Fibroblast of lung (primary cell): ENCODE measurements around the gene PRRG2. TPM values are rescaled to one million over a fixed set of nuclear protein-coding genes. Genes with fewer than 3 reads are reported as not detected.
"Not testable (repeated sequence)": the region's sequence is repeated elsewhere in the genome, so short reads cannot be mapped to it uniquely, and the experiment has no call there.

Source experiments
- DNase-seq, 2 donors: peaks; one replicate each; pipeline versions ENCODE4 v3.0.0 to v3.0.0-alpha.2; 2010; ENCODE audit warnings: low read depth in 2 of 2
- H2AFZ ChIP-seq: 2 replicates; pipeline ENCODE4 v1.5.1; 2012; ENCODE audit warnings: low read length, control low read depth, inconsistent platforms
- H3K27ac ChIP-seq: 2 replicates; pipeline ENCODE4 v1.5.1; 2011; ENCODE audit warnings: low read length, control low read depth; ENCODE audit not compliant: insufficient read depth
- H3K27me3 ChIP-seq: 2 replicates; pipeline ENCODE4 v1.5.1; 2011; ENCODE audit warnings: mild to moderate bottlenecking, low read length; ENCODE audit not compliant: control insufficient read depth, insufficient read depth
- H3K36me3 ChIP-seq: 2 replicates; pipeline ENCODE4 v1.5.1; 2011; ENCODE audit warnings: low read length; ENCODE audit not compliant: control insufficient read depth, insufficient read depth
- H3K4me1 ChIP-seq: 2 replicates; pipeline ENCODE4 v1.5.1; 2011; ENCODE audit warnings: low read length; ENCODE audit not compliant: control insufficient read depth, insufficient read depth; ENCODE audit errors: extremely low read depth
- H3K4me2 ChIP-seq: 2 replicates; pipeline ENCODE4 v1.5.1; 2011; ENCODE audit warnings: low read length, control low read depth; ENCODE audit not compliant: insufficient read depth; ENCODE audit errors: extremely low read depth
- H3K4me3 ChIP-seq, 4 experiments: fragments of 200-600 bp in 1 of 4; sonication (generic) in 1 of 4; replicated peaks in 1 of 4; 2 replicates each; pipeline ENCODE4 v1.5.1; 2011 to 2016; ENCODE audit warnings: low read length in 4 of 4, low read depth in 3 of 4, mild to moderate bottlenecking in 3 of 4, control low read depth in 2 of 4, inconsistent platforms in 1 of 4, mixed read lengths in 1 of 4; ENCODE audit not compliant: insufficient read depth in 1 of 4; ENCODE audit errors: control extremely low read depth in 1 of 4
- H3K79me2 ChIP-seq: 2 replicates; pipeline ENCODE4 v1.5.1; 2012; ENCODE audit warnings: mild to moderate bottlenecking, low read length, inconsistent platforms; ENCODE audit not compliant: control insufficient read depth, insufficient read depth
- H3K9ac ChIP-seq: 2 replicates; pipeline ENCODE4 v1.5.1; 2011; ENCODE audit warnings: mild to moderate bottlenecking, low read length, control low read depth; ENCODE audit not compliant: insufficient read depth
- H3K9me3 ChIP-seq: 2 replicates; pipeline ENCODE4 v1.5.1; 2012; ENCODE audit warnings: low read depth, low read length; ENCODE audit not compliant: control insufficient read depth, insufficient read depth
- H4K20me1 ChIP-seq: 2 replicates; pipeline ENCODE4 v1.5.1; 2011; ENCODE audit warnings: low read length; ENCODE audit not compliant: control insufficient read depth, insufficient read depth; ENCODE audit errors: extremely low read depth
- EZH2 ChIP-seq: IDR thresholded peaks from 2 replicates; pipeline ENCODE4 v1.5.1; 2012; ENCODE audit warnings: low read length, control low read depth, mild to moderate bottlenecking; ENCODE audit errors: missing control alignments
- polyA plus RNA-seq, 2 donors: library from polyadenylated mRNA; depleted of rRNA in 1 of 2; stranded (reverse) in 1 of 2; unstranded in 1 of 2; fragments of >200 nt; gene quantifications; 2 replicates each; pipeline ENCODE4 v1.2.1, GENCODE V29; 2011 to 2012; ENCODE audit warnings: missing spikeins in 1 of 2
- total RNA-seq: library from RNA; depleted of rRNA; stranded (reverse); fragments of >200 nt; gene quantifications from 2 replicates; pipeline ENCODE4 v1.2.1, GENCODE V29; 2014
- TF ChIP-seq, protein P1 (sequence below), 2 donors: IDR thresholded peaks in 1 of 2; conservative IDR thresholded peaks in 1 of 2; 1 replicate in 1 of 2; 2 replicates in 1 of 2; pipeline ENCODE4 v1.5.1; 2011 to 2012; ENCODE audit warnings: low read length in 2 of 2, control low read depth in 1 of 2, inconsistent platforms in 1 of 2, low read depth in 1 of 2, mild to moderate bottlenecking in 1 of 2

PRRG2 gene
- total and polyA plus RNA-seq, 2 donors (not counting 1 experiment from before 2014, with no cell fraction given): 0.17 TPM; not detected in 1

GRCh38 chr19:49615861-49616260 lies 34.7 kb downstream of the PRRG2 start:
- Histone ChIP-seq H3K36me3 (peaks cover 20% of the 10 kb centered on the region), H3K79me2 (peaks cover 13% of the 10 kb centered on the region), H2AFZ (no peak overlapping the region), H4K20me1 (no peaks in the 10 kb centered on the region), H3K9ac (no peak overlapping the region), H3K27ac (no peak overlapping the region), H3K9me3 (no peaks in the 10 kb centered on the region), H3K27me3 (no peaks in the 10 kb centered on the region), H3K4me1 (peaks cover 15% of the 10 kb centered on the region), H3K4me2 (no peak overlapping the region), H3K4me3 (no peak overlapping the region)
- TF ChIP-seq EZH2: no peak
- TF ChIP-seq, protein P1, sequence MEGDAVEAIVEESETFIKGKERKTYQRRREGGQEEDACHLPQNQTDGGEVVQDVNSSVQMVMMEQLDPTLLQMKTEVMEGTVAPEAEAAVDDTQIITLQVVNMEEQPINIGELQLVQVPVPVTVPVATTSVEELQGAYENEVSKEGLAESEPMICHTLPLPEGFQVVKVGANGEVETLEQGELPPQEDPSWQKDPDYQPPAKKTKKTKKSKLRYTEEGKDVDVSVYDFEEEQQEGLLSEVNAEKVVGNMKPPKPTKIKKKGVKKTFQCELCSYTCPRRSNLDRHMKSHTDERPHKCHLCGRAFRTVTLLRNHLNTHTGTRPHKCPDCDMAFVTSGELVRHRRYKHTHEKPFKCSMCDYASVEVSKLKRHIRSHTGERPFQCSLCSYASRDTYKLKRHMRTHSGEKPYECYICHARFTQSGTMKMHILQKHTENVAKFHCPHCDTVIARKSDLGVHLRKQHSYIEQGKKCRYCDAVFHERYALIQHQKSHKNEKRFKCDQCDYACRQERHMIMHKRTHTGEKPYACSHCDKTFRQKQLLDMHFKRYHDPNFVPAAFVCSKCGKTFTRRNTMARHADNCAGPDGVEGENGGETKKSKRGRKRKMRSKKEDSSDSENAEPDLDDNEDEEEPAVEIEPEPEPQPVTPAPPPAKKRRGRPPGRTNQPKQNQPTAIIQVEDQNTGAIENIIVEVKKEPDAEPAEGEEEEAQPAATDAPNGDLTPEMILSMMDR (conservative IDR thresholded peaks at IDR 0.05 in 1 of 2, IDR thresholded peaks at IDR 0.05 in 1 of 2; ENCODE audit: low read depth in 1 of 2, low read length in 2 of 2): no peak
- no peak for DNase-seq

DNA sequence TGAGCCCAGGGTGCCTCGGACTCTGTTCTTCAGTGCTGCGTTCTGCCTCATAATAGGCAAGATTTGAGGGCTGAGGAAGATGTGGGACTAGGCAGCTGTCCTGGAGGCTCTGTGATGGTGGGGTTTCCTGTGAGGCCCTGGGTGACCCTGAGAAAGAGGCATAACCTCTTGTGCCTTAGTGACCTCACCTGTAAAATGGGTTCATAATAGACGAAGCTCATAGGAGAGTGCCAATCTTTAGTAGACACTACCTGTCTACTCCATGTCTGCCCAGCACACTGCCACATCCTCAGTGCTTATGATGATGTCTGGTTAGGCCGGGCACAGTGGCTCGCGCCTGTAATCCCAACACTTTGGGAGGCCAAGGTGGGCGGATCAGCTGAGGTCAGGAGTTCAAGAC lies 35.4 kb downstream of the PRRG2 start:
- Histone ChIP-seq H3K9ac (no peak overlapping the region), H3K4me3 (no peak overlapping the region), H3K79me2 (peaks cover 10% of the 10 kb centered on the region), H3K27ac (no peak overlapping the region), H3K4me1 (peaks cover 15% of the 10 kb centered on the region), H4K20me1 (no peaks in the 10 kb centered on the region), H3K9me3 (no peaks in the 10 kb centered on the region), H2AFZ (no peak overlapping the region), H3K36me3 (peaks cover 20% of the 10 kb centered on the region), H3K27me3 (no peaks in the 10 kb centered on the region), H3K4me2 (no peak overlapping the region)
- TF ChIP-seq, protein P1 (conservative IDR thresholded peaks at IDR 0.05 in 1 of 2, IDR thresholded peaks at IDR 0.05 in 1 of 2; ENCODE audit: low read depth in 1 of 2, low read length in 2 of 2): no peak
- TF ChIP-seq EZH2: no peak
- no peak for DNase-seq

DNA sequence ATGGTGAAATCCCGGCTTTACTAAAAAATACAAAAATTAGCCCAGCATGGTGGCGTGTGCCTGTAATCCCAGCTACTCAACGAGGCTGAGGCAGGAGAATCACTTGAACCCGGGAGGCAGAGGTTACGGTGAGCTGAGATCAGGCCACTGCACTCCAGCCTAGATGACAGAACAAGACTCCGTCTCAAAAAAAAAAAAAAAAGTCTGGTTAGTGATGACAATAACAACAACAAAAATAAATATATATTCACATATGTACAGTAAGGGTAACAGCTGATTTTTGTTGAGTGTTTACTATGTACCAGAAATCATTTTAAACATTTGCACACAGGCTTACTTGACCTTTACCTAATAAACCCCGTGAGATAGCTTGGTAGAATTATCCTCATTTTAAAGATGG lies 35.8 kb downstream of the PRRG2 start:
- H3K36me3 ChIP-seq: peaks cover 22% of the 10 kb centered on the region
- no peak overlapping the region for H2AFZ ChIP-seq
- H3K9ac ChIP-seq: no peak overlapping the region
- H3K79me2 ChIP-seq: peaks cover 10% of the 10 kb centered on the region
- no peak overlapping the region for H3K4me2 ChIP-seq
- TF ChIP-seq, protein P1 (conservative IDR thresholded peaks at IDR 0.05 in 1 of 2, IDR thresholded peaks at IDR 0.05 in 1 of 2; ENCODE audit: low read depth in 1 of 2, low read length in 2 of 2): no peak
- no peak for TF ChIP-seq EZH2
- DNase-seq: no peak
- H3K27me3 ChIP-seq: no peaks in the 10 kb centered on the region
- no peaks in the 10 kb centered on the region for H4K20me1 ChIP-seq
- no peak overlapping the region for H3K4me3 ChIP-seq
- no peaks in the 10 kb centered on the region for H3K9me3 ChIP-seq
- no peak overlapping the region for H3K27ac ChIP-seq
- H3K4me1 ChIP-seq: peaks cover 15% of the 10 kb centered on the region

- H2AFZ ChIP-seq, H3K9ac ChIP-seq, H3K4me2 ChIP-seq, H3K27me3 ChIP-seq, DNase-seq, H3K79me2 ChIP-seq, H3K9me3 ChIP-seq, H3K27ac ChIP-seq, H3K4me3 ChIP-seq, H4K20me1 ChIP-seq: not testable (repeated sequence)
- Histone ChIP-seq H3K36me3 (peaks cover 22% of the 10 kb centered on the region), H3K4me1 (peaks cover 12% of the 10 kb centered on the region)
These were observed 36.7 kb downstream of the PRRG2 start for GRCh38 chr19:49617860-49618259.
